HG02852 (cell line): Measurements from ENCODE around the gene PNPLA2.

Experiments
- ATAC-seq: cut with Tn5 transposase; IDR thresholded peaks from one replicate; pipeline ENCODE4 v1.9.1; 2021; ENCODE audit warnings: mild to moderate bottlenecking, moderate library complexity; ENCODE audit not compliant: unreplicated experiment

The PNPLA2 gene

GRCh38 chr11:829847-830294, 11.2 kb downstream of the PNPLA2 start:
- ATAC-seq: no peak

DNA sequence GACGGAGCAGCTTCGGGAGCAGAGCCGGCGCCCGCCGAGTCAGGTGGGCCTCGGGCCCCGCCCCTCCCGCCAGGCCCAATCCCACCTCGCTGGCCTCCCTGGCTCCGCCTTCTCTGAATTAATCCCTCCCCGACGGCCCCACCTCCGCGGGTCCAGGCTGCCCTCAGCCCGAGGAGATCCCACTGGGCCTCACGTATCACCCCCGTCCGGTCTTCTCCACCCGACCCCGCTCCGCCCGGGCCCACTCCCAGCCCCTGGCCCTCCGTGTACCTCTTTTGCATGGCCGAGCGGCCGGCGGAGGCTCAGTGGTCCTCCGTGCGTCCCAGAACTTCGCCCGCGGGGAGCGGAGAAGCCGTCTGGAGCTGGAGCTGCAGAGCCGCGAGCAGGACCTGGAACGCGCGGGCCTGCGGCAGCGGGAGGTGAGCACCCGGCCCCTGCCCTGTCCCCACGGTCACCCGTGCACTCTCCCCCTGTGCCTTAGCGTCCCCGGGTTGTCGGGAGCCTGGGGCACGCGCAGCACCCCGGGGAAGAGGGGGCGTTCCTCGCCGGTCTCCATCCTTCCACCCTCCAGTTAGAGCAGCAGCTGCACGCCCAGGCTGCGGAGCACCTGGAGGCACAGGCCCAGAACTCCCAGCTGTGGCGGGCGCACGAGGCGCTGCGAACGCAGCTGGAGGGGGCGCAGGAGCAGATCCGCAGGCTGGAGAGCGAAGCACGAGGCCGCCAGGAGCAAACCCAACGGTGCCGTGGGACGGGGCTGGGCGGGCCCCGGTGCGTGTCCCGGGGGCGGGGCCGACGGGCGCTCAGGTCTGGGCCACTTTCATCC, 11.8 kb downstream of the PNPLA2 start:
- no peak for ATAC-seq

- ATAC-seq: no peak
Measured at GRCh38 chr11:831118-831864, 12.6 kb downstream of the PNPLA2 start.

DNA sequence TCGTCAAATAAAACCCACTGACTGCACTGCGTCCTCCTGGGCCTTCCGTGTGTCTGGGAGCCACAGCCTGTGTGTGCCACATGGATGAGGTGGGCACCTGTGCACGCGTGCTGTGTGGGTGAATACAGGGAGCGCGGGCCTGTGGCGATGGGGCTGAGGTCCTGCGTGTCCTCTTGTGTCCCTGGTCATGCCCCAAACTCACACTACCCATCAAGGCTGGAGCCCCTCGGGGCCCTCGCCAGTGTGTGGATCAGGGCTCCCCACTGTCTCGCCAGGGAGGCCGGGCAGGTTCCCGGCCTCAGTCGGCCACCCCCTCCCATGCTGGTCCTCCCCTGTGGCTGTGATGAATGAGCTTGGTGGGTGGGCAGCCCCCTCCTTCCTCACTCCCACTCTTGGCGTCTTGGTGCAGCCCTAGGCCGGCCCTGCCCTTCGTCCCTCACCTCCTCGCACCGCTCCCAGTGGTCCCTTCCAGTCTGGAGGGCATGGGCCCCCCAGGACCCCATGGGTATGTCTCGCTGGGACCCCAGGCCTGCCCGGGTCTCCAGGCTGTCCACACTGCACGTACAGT, 13.3 kb downstream of the PNPLA2 start:
- no peak for ATAC-seq

GRCh38 chr11:832529-833113, 13.9 kb downstream of the PNPLA2 start, which contains the start of gene CD151:
TSS of gene CD151 (plus strand) at chr11:832952. CDS start at chr11:836070, 3,118 bp downstream.
- ATAC-seq: no peak

- no peak for ATAC-seq
Measured at GRCh38 chr11:833114-833791, 14.5 kb downstream of the PNPLA2 start.

- no peak for ATAC-seq
Measured at GRCh38 chr11:833849-834311, 15.2 kb downstream of the PNPLA2 start.

GRCh38 chr11:834371-835316, 15.9 kb downstream of the PNPLA2 start:
- ATAC-seq: no peak

DNA sequence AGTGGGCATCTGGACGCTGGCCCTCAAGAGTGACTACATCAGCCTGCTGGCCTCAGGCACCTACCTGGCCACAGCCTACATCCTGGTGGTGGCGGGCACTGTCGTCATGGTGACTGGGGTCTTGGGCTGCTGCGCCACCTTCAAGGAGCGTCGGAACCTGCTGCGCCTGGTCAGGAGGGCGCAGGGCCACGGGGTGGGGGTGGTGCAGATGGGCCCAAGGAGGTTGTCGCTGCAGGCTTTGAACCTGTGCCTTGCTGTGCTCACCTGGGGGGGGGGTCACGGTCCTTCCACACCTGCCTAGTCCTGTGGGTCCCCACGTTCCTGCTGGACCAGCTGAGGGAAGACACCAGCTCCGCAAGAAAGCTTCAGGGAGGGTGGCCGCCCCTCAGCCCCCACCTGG, 17.6 kb downstream of the PNPLA2 start:
- ATAC-seq: no peak

DNA sequence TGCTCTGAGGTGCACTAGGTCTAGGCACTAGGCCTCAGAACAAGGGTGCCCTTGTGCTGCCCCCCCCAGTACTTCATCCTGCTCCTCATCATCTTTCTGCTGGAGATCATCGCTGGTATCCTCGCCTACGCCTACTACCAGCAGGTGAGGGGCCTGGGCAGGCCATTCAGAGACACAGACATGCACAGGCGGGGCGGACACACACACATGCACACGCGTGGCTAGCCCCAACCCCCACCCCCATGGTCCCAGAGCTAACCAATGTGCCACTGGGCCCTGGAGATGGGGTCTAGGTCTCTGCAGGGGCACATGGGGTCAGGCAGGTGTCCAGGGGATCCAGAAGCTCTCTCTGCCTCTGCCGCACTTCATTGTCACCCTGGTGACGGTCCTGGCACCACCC, 18.0 kb downstream of the PNPLA2 start:
- ATAC-seq: no peak

- ATAC-seq: no peak
Measured at GRCh38 chr11:837189-837989, 18.7 kb downstream of the PNPLA2 start.

DNA sequence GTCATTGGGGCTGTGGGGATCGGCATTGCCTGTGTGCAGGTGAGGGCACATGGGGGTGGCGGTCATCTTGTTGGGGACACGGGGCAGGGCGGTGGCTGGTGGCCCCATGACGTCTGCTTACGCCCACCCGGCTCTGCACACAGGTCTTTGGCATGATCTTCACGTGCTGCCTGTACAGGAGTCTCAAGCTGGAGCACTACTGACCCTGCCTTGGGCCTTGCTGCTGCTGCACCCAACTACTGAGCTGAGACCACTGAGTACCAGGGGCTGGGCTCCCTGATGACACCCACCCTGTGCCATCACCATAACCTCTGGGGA, 19.2 kb downstream of the PNPLA2 start:
- ATAC-seq: no peak

- ATAC-seq: no peak
Measured at GRCh38 chr11:838441-839279, 19.9 kb downstream of the PNPLA2 start.

DNA sequence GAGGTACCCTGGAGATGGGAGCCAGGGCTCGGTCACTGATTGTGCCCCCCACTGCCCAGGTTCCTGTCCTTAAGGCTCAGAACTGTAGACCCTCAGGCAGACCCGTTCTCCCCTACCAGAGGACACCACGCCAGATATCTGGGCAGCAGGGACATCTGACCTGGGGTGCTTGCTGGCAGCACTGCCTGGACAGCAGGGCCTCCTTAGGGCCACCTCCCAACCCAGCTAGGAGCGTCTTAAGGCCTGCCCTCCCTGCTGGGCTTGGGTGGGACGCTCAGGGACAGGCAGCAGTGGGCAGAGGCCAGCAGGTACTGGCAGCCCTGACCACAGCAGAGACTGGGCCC, 20.5 kb downstream of the PNPLA2 start:
- ATAC-seq: no peak

GRCh38 chr11:839875-840617, 21.3 kb downstream of the PNPLA2 start:
- ATAC-seq: no peak

- peak; percentile 36 for ATAC-seq
Measured at GRCh38 chr11:841981-842369, 23.3 kb downstream of the PNPLA2 start.

DNA sequence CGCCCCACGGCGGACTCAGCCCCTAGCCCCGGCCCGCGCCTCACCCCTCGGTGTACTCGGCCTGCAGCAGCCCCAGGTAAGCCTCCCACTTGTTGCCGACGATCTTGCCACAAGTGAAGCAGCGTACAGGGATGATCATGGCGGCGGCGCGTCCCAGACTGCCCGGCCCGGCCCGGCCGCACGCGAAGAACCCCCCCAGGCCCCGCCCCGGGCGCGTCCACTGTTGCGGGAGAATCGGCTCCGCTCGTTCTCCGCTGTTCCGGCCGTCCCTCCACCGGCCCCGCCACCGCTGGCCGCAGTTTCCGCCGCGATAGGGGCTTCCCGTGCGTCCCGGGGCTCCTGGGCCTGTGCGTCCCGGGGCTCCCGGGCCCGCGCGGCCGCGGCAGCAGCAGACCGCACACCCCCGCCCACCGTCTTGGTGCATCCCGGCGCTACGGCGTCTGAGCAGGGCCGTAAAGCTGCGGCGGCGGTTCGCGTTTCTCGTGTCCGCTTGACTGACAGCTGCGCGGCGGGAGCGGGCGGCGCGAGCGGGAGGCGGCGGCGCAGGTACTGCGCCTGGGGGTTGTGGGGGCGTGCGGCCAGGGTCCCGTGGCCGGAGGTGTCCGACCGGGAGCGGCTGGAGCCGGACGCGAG, 23.8 kb downstream of the PNPLA2 start, which contains the start of the genes POLR2L and TSPAN4:
POLR2L (minus strand) TSS at position 160 of the 633 bp plus-strand sequence; CDS start at position 139, 21 bp downstream.
TSPAN4 (plus strand) TSS at position 483 of the 633 bp plus-strand sequence. CDS start 7,453 bp downstream, outside the sequence.
- ATAC-seq: peak; percentile 56
